NCI-H2196 treated with DMSO at 0.1 percent for 48 hours (cell line): ENCODE results near the gene ELMO1.

Experiments
- DNase-seq: peaks from one replicate; lab custom pipeline; 2025; ENCODE audit not compliant: unreplicated experiment; lab: John Stamatoyannopoulos, UW

ELMO1 gene

GRCh38 chr7:37448636-37449361, at the start of gene ELMO1:
Gene ELMO1, minus strand, starts transcription at chr7:37448864. Its CDS starts 106,174 bp downstream, at chr7:37342690.
- DNase-seq: no peak

GRCh38 chr7:37497576-37497975, 48.9 kb upstream of the ELMO1 start:
- DNase-seq: no peak

- no peak for DNase-seq
Observed at GRCh38 chr7:37495574-37496184, 47.0 kb upstream of the ELMO1 start.

- DNase-seq: no peak
Observed at GRCh38 chr7:37494926-37495325, 46.3 kb upstream of the ELMO1 start.

GRCh38 chr7:37493810-37494209, 45.1 kb upstream of the ELMO1 start:
- DNase-seq: no peak

- no peak for DNase-seq
Observed at GRCh38 chr7:37493123-37493522, 44.5 kb upstream of the ELMO1 start.

GRCh38 chr7:37491919-37492694, 43.4 kb upstream of the ELMO1 start:
- DNase-seq: no peak

- no peak for DNase-seq
Observed at GRCh38 chr7:37489703-37490102, 41.0 kb upstream of the ELMO1 start.

GRCh38 chr7:37488163-37488764, 39.6 kb upstream of the ELMO1 start:
- DNase-seq: no peak

GRCh38 chr7:37484426-37485073, 35.9 kb upstream of the ELMO1 start:
- no peak for DNase-seq

GRCh38 chr7:37483627-37484026, 35.0 kb upstream of the ELMO1 start:
- DNase-seq: no peak

- no peak for DNase-seq
Observed at GRCh38 chr7:37482953-37483352, 34.3 kb upstream of the ELMO1 start.

GRCh38 chr7:37482505-37482904, 33.8 kb upstream of the ELMO1 start:
- DNase-seq: no peak

- DNase-seq: no peak
Observed at GRCh38 chr7:37481722-37482288, 33.1 kb upstream of the ELMO1 start.

GRCh38 chr7:37481154-37481553, 32.5 kb upstream of the ELMO1 start:
- DNase-seq: no peak

- DNase-seq: no peak
Observed at GRCh38 chr7:37480041-37481031, 31.7 kb upstream of the ELMO1 start.

GRCh38 chr7:37476881-37477450, 28.3 kb upstream of the ELMO1 start:
- no peak for DNase-seq

GRCh38 chr7:37476428-37476827, 27.8 kb upstream of the ELMO1 start:
- no peak for DNase-seq

- DNase-seq: no peak
Observed at GRCh38 chr7:37475646-37476045, 27.0 kb upstream of the ELMO1 start.
